ENCODE data around the gene DPP7.
"Not testable (repeated sequence)": the region's sequence is repeated elsewhere in the genome, so short reads cannot be mapped to it uniquely, and the experiment has no call there.

Gene DPP7

GRCh38 chr9:137140151-137141012, 25.8 kb upstream of the DPP7 start:
- TF ChIP-seq, protein P1, sequence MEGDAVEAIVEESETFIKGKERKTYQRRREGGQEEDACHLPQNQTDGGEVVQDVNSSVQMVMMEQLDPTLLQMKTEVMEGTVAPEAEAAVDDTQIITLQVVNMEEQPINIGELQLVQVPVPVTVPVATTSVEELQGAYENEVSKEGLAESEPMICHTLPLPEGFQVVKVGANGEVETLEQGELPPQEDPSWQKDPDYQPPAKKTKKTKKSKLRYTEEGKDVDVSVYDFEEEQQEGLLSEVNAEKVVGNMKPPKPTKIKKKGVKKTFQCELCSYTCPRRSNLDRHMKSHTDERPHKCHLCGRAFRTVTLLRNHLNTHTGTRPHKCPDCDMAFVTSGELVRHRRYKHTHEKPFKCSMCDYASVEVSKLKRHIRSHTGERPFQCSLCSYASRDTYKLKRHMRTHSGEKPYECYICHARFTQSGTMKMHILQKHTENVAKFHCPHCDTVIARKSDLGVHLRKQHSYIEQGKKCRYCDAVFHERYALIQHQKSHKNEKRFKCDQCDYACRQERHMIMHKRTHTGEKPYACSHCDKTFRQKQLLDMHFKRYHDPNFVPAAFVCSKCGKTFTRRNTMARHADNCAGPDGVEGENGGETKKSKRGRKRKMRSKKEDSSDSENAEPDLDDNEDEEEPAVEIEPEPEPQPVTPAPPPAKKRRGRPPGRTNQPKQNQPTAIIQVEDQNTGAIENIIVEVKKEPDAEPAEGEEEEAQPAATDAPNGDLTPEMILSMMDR (IDR thresholded peaks at IDR 0.05; ENCODE audit: insufficient read depth, missing control alignments): no peak
- DNase-seq (ENCODE audit: insufficient read length, low spot score): no peak
- FAIRE-seq: no peak

GRCh38 chr9:137139468-137140150, 25.1 kb upstream of the DPP7 start:
- FAIRE-seq (no peak), DNase-seq (ENCODE audit: insufficient read length, low spot score) (no peak)
- TF ChIP-seq, protein P1 (IDR thresholded peaks at IDR 0.05; ENCODE audit: insufficient read depth, missing control alignments): no peak

GRCh38 chr9:137138722-137139467, 24.4 kb upstream of the DPP7 start, which contains the start of gene GRIN1:
GRIN1 (plus strand) TSS chr9:137139154; CDS start chr9:137139487, 333 bp downstream.
- no peak for DNase-seq (ENCODE audit: insufficient read length, low spot score)
- TF ChIP-seq, protein P1 (IDR thresholded peaks at IDR 0.05; ENCODE audit: insufficient read depth, missing control alignments): no peak
- no peak for FAIRE-seq

- TF ChIP-seq, protein P1 (IDR thresholded peaks at IDR 0.05; ENCODE audit: insufficient read depth, missing control alignments): no peak
- FAIRE-seq: no peak
- DNase-seq (ENCODE audit: insufficient read length, low spot score): peak; percentile 98
These were observed 23.7 kb upstream of the DPP7 start for GRCh38 chr9:137138058-137138721.

DNA sequence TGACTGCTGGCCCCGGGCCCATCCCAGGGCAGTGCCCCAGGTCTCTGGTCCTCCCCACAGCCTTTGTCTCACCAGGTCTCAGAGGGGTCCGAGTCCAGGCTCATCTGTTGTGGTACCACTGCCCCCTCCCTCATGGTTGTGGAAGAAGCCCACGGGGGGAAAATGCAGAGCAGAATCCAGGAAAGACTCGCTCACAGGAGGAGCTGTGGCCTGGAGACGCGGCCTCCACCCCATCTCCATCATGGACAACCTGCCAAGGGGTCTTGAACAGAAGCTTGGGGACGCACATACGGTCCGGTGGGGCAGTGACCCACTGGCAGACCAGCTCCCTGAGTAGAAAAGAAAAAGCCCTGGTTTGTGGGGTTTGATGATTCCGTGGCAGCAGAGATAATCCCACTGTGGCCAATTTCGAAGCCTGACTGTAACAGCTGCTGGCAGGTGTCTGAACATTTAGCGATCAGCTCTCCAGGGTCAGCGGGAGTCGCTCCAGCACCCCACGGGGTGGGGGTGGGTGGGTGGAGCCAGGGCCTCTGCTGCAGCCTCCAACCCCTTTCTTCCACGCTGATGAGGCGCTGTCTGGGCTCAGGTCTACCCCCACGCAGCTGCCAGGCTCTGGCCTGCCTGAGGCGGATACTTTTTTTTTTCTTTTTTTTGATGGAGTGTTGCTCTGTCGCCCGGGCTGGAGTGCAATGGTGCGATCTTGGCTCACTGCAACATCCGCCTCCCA, 22.5 kb upstream of the DPP7 start:
- DNase-seq (ENCODE audit: insufficient read length, low spot score): no peak
- no peak for FAIRE-seq
- TF ChIP-seq, protein P1 (IDR thresholded peaks at IDR 0.05; ENCODE audit: insufficient read depth, missing control alignments): no peak

GRCh38 chr9:137136261-137136880, 21.8 kb upstream of the DPP7 start:
- TF ChIP-seq, protein P1 (IDR thresholded peaks at IDR 0.05; ENCODE audit: insufficient read depth, missing control alignments): no peak
- FAIRE-seq: no peak
- DNase-seq (ENCODE audit: insufficient read length, low spot score): no peak

DNA sequence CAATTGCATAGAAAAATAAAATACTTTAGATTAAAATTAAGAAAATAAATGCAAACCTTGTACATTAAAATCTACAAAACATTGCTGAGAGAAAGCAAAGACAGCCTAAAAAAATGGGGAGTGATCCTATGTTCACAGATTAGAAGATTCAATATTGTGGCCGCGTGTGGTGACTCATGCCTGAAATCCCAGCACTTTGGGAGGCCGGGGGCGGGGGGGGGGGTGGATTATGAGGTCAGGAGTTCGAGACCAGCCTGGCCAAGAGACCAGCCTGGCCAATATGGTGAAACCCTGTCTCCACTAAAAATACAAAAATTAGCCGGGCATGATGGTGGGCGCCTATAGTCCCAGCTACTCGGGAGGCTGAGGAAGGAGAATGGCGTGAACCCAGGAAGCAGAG, 20.6 kb upstream of the DPP7 start:
- not testable (repeated sequence) for FAIRE-seq; DNase-seq (ENCODE audit: insufficient read length, low spot score)
